Right atrium auricular region (tissue), 2 donors: ENCODE measurements around the gene MTPN. TPM values are rescaled to one million over a fixed set of nuclear protein-coding genes. Genes with fewer than 3 reads are reported as not detected.

ENCODE experiments used
- DNase-seq: peaks from one replicate; pipeline ENCODE4 v3.0.0-alpha.2; 2019; ENCODE audit warnings: low spot score
- H3K27ac ChIP-seq, 2 donors: fragments of 200-600 bp; sonication (generic); 1 replicate in 1 of 2; 2 replicates in 1 of 2; pipeline ENCODE4 v1.5.1; 2016 to 2019
- H3K27me3 ChIP-seq, 2 donors: fragments of 200-600 bp; sonication (generic); one replicate each; pipeline versions ENCODE4 v1.5.1 to v1.6.0; 2017 to 2019
- H3K36me3 ChIP-seq: fragments of 200-600 bp; sonication (generic); one replicate; pipeline ENCODE4 v1.5.1; 2016
- H3K4me1 ChIP-seq, 2 donors: fragments of 200-600 bp; sonication (generic); one replicate each; pipeline versions ENCODE4 v1.5.1 to v1.6.0; 2017 to 2019
- H3K4me3 ChIP-seq, 2 donors: fragments of 200-600 bp; sonication (generic); 1 replicate in 1 of 2; 2 replicates in 1 of 2; pipeline ENCODE4 v1.5.1; 2017 to 2019; ENCODE audit warnings: mild to moderate bottlenecking in 1 of 2, moderate library complexity in 1 of 2
- H3K9me3 ChIP-seq, 2 donors: fragments of 200-600 bp; sonication (generic); one replicate each; pipeline ENCODE4 v1.5.1; 2019
- total RNA-seq, 2 donors: library from RNA; depleted of rRNA; stranded (reverse); fragments of >200 nt; gene quantifications; one replicate each; pipeline ENCODE4 v1.1.0, GENCODE V29; 2016
- TF ChIP-seq, protein P1 (sequence below), 2 donors: fragments of 200-600 bp; sonication (generic); IDR thresholded peaks; one replicate each; pipeline ENCODE4 v1.5.1; 2019; ENCODE audit warnings: antibody characterized with exemption in 2 of 2

MTPN gene
- total RNA-seq, 2 donors from 2014 or later = 91.9 to 103 TPM

DNA sequence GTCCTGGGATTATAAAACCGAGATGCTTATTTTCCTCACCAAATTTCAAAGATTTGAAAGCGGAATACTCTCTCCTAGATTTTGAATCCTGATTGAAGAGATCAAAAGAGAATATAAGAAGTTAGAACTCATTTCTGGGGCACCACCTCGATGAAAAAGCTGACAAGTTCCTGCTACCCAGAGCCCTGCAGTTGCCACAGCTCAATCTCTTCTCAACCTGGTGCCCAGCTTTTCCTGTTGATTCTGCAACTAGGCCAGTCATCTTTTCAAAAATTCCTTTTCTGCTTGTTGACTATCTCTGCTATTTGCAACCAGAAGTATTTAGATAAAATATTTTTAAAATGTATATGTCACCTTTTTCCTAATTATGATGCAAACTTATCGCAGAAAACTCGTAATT lies 45.0 kb downstream of the MTPN start:
- Histone ChIP-seq H3K4me1 (peaks cover 0 to 50% of the 10 kb centered on the region in 2 donors), H3K27ac (peak overlapping the region; percentile 71 to 83)
- TF ChIP-seq, protein P1, sequence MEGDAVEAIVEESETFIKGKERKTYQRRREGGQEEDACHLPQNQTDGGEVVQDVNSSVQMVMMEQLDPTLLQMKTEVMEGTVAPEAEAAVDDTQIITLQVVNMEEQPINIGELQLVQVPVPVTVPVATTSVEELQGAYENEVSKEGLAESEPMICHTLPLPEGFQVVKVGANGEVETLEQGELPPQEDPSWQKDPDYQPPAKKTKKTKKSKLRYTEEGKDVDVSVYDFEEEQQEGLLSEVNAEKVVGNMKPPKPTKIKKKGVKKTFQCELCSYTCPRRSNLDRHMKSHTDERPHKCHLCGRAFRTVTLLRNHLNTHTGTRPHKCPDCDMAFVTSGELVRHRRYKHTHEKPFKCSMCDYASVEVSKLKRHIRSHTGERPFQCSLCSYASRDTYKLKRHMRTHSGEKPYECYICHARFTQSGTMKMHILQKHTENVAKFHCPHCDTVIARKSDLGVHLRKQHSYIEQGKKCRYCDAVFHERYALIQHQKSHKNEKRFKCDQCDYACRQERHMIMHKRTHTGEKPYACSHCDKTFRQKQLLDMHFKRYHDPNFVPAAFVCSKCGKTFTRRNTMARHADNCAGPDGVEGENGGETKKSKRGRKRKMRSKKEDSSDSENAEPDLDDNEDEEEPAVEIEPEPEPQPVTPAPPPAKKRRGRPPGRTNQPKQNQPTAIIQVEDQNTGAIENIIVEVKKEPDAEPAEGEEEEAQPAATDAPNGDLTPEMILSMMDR (IDR thresholded peaks at IDR 0.05) = no peak

GRCh38 chr7:135930565-135931461 lies 46.3 kb downstream of the MTPN start:
- no peaks in the 10 kb centered on the region for H3K27me3 ChIP-seq
- peaks cover 0 to 39% of the 10 kb centered on the region in 2 donors for H3K4me1 ChIP-seq
- peak overlapping the region; percentile 71 to 83 for H3K27ac ChIP-seq
- TF ChIP-seq, protein P1 (IDR thresholded peaks at IDR 0.05) = no peak
- H3K9me3 ChIP-seq = no peaks in the 10 kb centered on the region
- H3K4me3 ChIP-seq = no peak overlapping the region
- no peaks in the 10 kb centered on the region for H3K36me3 ChIP-seq
- DNase-seq = no peak

More for the DNA sequence above, 45.0 kb downstream of the MTPN start:
- Histone ChIP-seq H3K9me3 (no peaks in the 10 kb centered on the region), H3K27me3 (no peaks in the 10 kb centered on the region), H3K4me3 (no peak overlapping the region), H3K36me3 (no peaks in the 10 kb centered on the region)
- no peak for DNase-seq

GRCh38 chr7:135929722-135930141 lies 47.4 kb downstream of the MTPN start:
- Histone ChIP-seq H3K9me3 (no peaks in the 10 kb centered on the region), H3K4me3 (peak overlapping the region in 1 of 2 donors; percentile 4), H3K27ac (peak overlapping the region; percentile 22 to 83), H3K36me3 (no peaks in the 10 kb centered on the region), H3K4me1 (peaks cover 0 to 42% of the 10 kb centered on the region in 2 donors), H3K27me3 (no peaks in the 10 kb centered on the region)
- DNase-seq = no peak
- TF ChIP-seq, protein P1 (IDR thresholded peaks at IDR 0.05) = no peak

GRCh38 chr7:135929249-135929648 lies 47.9 kb downstream of the MTPN start:
- no peaks in the 10 kb centered on the region for H3K36me3 ChIP-seq
- no peak for DNase-seq
- peaks cover 0 to 37% of the 10 kb centered on the region in 2 donors for H3K4me1 ChIP-seq
- TF ChIP-seq, protein P1 (IDR thresholded peaks at IDR 0.05) = no peak
- no peaks in the 10 kb centered on the region for H3K9me3 ChIP-seq
- H3K27ac ChIP-seq = peak overlapping the region; percentile 22 to 83
- H3K4me3 ChIP-seq = no peak overlapping the region
- no peaks in the 10 kb centered on the region for H3K27me3 ChIP-seq

DNA sequence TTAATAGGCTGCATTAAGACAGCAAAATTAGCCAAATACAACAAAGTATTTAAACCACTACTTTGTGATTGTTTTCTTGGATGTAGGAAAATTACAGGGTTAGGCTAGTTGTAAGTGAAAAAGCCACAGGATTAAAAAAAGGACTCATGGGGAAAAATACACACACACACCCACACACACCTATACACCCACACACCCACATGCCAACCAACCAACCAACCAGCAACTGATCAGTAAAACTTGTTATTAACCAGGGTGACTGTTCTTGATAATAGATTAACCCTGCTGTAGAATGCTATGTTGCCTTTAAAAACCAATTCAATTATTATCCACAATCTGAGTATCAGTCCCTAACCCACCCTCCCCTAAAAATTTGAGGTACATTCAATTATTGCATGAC lies 49.0 kb downstream of the MTPN start:
- Histone ChIP-seq H3K27ac (peak overlapping the region in 1 of 2 donors; percentile 83), H3K36me3 (no peaks in the 10 kb centered on the region), H3K27me3 (no peaks in the 10 kb centered on the region), H3K9me3 (no peaks in the 10 kb centered on the region), H3K4me3 (no peak overlapping the region), H3K4me1 (peaks cover 0 to 27% of the 10 kb centered on the region in 2 donors)
- TF ChIP-seq, protein P1 (IDR thresholded peaks at IDR 0.05) = no peak
- no peak for DNase-seq
